ENCODE data around the gene ZNF195.
"Not testable (repeated sequence)": the region's sequence is repeated elsewhere in the genome, so short reads cannot be mapped to it uniquely, and the experiment has no call there.

ZNF195 gene

DNA sequence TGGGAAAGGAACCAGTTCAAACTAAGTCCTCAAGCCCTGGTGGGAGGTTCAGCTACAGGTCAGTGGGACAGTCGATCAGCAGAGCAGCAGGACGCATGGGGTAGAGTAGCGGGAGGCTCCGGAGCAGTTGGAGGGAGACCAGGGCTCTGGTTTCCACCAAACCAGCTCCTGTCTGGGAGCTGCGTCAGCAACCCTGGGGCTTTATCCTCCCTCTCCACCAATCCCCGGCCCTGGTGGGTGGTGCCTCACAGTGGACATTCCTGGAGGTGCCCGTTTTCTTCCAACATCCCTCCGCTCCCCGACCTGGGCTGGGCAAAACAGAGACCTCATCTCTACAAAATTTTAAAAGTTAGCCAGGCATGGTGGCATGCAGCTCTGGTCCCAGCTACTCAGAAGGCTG is 32.4 kb downstream of the ZNF195 start:
- no peak for DNase-seq

DNA sequence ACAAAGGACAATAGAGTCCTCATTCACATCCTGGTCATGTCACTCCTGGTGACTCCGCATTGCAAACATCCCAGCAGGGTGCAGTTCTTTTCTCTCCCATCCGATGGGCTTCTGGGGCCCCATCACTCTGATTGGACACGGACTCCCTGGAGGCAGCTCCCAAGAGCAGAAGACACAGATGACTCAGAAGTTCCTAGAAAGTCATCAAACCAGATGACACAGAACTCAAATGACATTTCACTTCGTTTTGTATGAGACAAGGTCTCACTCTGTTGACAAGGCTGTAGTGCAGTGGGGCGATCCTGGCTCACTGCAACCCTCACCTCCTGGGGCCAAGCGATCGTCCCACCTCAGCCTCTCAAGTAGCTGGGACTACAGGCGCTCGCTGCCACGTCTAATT is 33.2 kb downstream of the ZNF195 start:
- no peak for DNase-seq

DNA sequence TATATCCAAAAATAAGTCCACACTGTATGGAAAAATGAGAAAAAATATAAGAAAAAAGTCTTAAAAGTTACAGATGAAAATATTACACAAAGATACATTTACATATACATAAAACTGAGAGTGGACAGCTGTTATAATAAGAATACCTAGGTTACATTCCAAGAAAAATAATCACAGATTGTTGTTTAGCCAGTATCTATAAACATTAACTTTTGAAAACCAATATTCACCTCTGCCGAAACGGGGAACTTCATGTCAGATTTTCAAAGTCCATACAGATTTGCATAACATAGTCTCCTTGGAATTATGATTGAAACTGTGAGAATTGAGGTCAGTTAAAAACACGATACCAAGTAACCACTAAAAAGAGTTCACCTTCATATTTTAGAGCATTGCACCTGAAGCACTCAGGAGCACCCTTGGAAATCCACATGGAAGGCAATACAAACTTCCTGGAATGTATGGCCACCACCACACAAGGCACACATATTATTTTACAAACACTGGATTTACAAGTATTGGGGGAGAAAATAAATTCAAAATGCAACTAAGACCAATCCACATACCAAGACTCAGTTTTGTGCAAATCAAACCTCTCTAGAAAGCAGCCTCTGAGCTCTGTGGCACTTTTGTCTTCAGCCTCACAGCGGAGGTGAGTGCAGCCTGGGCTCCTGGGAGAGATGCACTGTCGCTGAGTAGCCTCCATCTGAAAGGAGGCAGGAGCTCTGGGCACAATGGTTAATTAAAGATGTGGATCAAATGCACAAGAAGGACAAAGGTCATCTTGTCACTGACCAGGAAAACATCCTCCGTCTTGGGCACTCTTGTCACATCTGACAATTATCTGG is 34.4 kb downstream of the ZNF195 start:
- no peak for DNase-seq

GRCh38 chr11:3342709-3343108 is 36.2 kb downstream of the ZNF195 start:
- DNase-seq = no peak

GRCh38 chr11:3341298-3341697 is 37.6 kb downstream of the ZNF195 start:
- DNase-seq = peak; percentile 21 to 66 (median 42)

DNA sequence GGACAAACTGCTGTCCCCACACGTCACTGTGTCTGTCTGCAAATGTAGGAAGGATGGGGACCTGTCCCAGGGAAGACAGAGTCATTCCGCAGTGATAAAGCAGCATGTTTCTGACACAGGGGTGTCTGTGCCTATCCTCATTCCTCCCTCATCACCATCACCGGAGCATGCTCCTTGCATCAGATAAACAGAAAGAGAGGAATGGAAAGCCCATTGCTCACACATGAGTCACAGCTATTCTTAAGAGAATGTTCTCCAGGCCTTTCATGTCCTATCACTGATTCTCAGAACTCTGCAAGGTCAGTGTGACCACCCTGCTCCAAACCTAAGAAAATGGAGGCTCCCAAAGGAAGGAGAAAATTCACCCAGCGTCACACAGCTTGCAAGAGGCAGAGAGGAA is 38.9 kb downstream of the ZNF195 start:
- no peak for DNase-seq

- DNase-seq = no peak
Observed at GRCh38 chr11:3339340-3339624, 39.7 kb downstream of the ZNF195 start.

- no peak for DNase-seq
Observed at GRCh38 chr11:3338569-3339339, 40.2 kb downstream of the ZNF195 start.

DNA sequence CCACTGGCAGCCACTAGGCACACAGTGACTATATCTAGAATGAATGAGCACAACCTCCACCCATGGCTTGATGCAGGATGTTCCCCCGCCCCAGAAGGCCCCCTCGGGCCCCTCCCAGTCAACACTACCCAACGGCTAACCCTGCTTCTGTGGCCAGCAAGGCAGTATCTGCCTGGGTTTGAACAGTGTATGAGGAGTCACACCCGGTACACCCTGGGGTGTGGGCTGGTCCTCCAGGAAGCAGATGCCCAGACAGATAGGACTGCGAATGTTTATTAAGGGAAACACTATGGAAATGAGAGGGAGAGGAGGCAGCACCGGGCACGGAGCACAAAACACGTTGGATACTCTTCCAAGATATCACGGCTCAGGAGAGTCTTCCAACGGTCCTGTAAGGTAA is 42.5 kb downstream of the ZNF195 start:
- not testable (repeated sequence) for DNase-seq

- DNase-seq = not testable (repeated sequence)
Observed at GRCh38 chr11:3333157-3333556, 45.8 kb downstream of the ZNF195 start.

GRCh38 chr11:3331078-3331477 is 47.9 kb downstream of the ZNF195 start:
- not testable (repeated sequence) for DNase-seq

GRCh38 chr11:3330064-3330463 is 48.9 kb downstream of the ZNF195 start:
- not testable (repeated sequence) for DNase-seq

GRCh38 chr11:3328503-3328902 is 50.4 kb downstream of the ZNF195 start:
- DNase-seq = not testable (repeated sequence)

DNA sequence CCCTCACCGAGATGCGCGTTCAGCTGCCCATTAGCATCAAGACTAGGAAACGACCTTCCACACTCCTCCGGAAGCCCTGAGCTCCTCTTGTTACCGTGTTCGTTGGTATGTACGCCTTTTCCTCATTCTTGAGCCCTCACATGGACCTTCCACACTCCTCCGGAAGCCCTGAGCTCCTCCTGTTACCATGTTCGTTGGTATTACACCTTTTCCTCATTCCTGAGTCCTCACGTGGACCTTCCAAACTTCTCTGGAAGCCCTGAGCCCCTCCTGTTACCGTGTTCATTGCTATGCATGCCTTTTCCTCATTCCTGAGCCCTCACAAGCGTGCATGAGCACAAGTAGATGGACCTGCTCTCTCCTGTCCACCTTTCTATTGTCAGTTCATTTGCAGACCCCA is 52.5 kb downstream of the ZNF195 start:
- DNase-seq = not testable (repeated sequence)

GRCh38 chr11:3324724-3325123 is 54.2 kb downstream of the ZNF195 start:
- DNase-seq = not testable (repeated sequence)
